Right atrium auricular region (tissue), 2 donors: ENCODE data around the gene SHLD2. TPM values are rescaled to one million over a fixed set of nuclear protein-coding genes. Genes with fewer than 3 reads are reported as not detected.
A peak's percentile ranks its signal among the peaks of the same experiment; 100 is the strongest.
"Not testable (repeated sequence)": the region's sequence is repeated elsewhere in the genome, so short reads cannot be mapped to it uniquely, and the experiment has no call there.

Source experiments
- DNase-seq: peaks from one replicate; pipeline ENCODE4 v3.0.0-alpha.2; 2019; ENCODE audit warnings: low spot score
- H3K27ac ChIP-seq, 2 donors: fragments of 200-600 bp; sonication (generic); 1 replicate in 1 of 2; 2 replicates in 1 of 2; pipeline ENCODE4 v1.5.1; 2016 to 2019
- H3K27me3 ChIP-seq, 2 donors: fragments of 200-600 bp; sonication (generic); one replicate each; pipeline versions ENCODE4 v1.5.1 to v1.6.0; 2017 to 2019
- H3K36me3 ChIP-seq: fragments of 200-600 bp; sonication (generic); one replicate; pipeline ENCODE4 v1.5.1; 2016
- H3K4me1 ChIP-seq, 2 donors: fragments of 200-600 bp; sonication (generic); one replicate each; pipeline versions ENCODE4 v1.5.1 to v1.6.0; 2017 to 2019
- H3K4me3 ChIP-seq, 2 donors: fragments of 200-600 bp; sonication (generic); 1 replicate in 1 of 2; 2 replicates in 1 of 2; pipeline ENCODE4 v1.5.1; 2017 to 2019; ENCODE audit warnings: mild to moderate bottlenecking in 1 of 2, moderate library complexity in 1 of 2
- H3K9me3 ChIP-seq, 2 donors: fragments of 200-600 bp; sonication (generic); one replicate each; pipeline ENCODE4 v1.5.1; 2019
- total RNA-seq, 2 donors: library from RNA; depleted of rRNA; stranded (reverse); fragments of >200 nt; gene quantifications; one replicate each; pipeline ENCODE4 v1.1.0, GENCODE V29; 2016

SHLD2 gene
- total RNA-seq, 2 donors from 2014 or later: 13.5 to 16.5 TPM

GRCh38 chr10:87149020-87149609 is 54.1 kb downstream of the SHLD2 start:
- H3K9me3 ChIP-seq, H3K4me1 ChIP-seq, H3K27ac ChIP-seq, DNase-seq, H3K4me3 ChIP-seq, H3K36me3 ChIP-seq, H3K27me3 ChIP-seq: not testable (repeated sequence)

- H3K4me3 ChIP-seq, H3K4me1 ChIP-seq, H3K27me3 ChIP-seq, H3K36me3 ChIP-seq, DNase-seq, H3K27ac ChIP-seq, H3K9me3 ChIP-seq: not testable (repeated sequence)
Measured at GRCh38 chr10:87151516-87151915, 56.5 kb downstream of the SHLD2 start.

- H3K4me1 ChIP-seq, H3K9me3 ChIP-seq: not testable (repeated sequence)
Measured at GRCh38 chr10:87156841-87157240, 61.8 kb downstream of the SHLD2 start.

GRCh38 chr10:87157821-87158220 is 62.8 kb downstream of the SHLD2 start:
- not testable (repeated sequence) for H3K36me3 ChIP-seq, H3K4me3 ChIP-seq, H3K9me3 ChIP-seq, H3K27me3 ChIP-seq, DNase-seq, H3K4me1 ChIP-seq, H3K27ac ChIP-seq

More at GRCh38 chr10:87156841-87157240, 61.8 kb downstream of the SHLD2 start:
- H3K27ac ChIP-seq, H3K27me3 ChIP-seq, H3K4me3 ChIP-seq, H3K36me3 ChIP-seq, DNase-seq: not testable (repeated sequence)

GRCh38 chr10:87162703-87163293 is 67.8 kb downstream of the SHLD2 start:
- H3K27me3 ChIP-seq, H3K9me3 ChIP-seq, H3K36me3 ChIP-seq, DNase-seq, H3K27ac ChIP-seq, H3K4me3 ChIP-seq, H3K4me1 ChIP-seq: not testable (repeated sequence)

- not testable (repeated sequence) for H3K4me1 ChIP-seq, H3K4me3 ChIP-seq, H3K36me3 ChIP-seq
Measured at GRCh38 chr10:87163414-87163813, 68.4 kb downstream of the SHLD2 start.

GRCh38 chr10:87169857-87170256 is 74.9 kb downstream of the SHLD2 start:
- H3K27me3 ChIP-seq, H3K27ac ChIP-seq, H3K4me3 ChIP-seq, DNase-seq, H3K4me1 ChIP-seq, H3K9me3 ChIP-seq, H3K36me3 ChIP-seq: not testable (repeated sequence)

More at GRCh38 chr10:87163414-87163813, 68.4 kb downstream of the SHLD2 start:
- H3K9me3 ChIP-seq, DNase-seq, H3K27ac ChIP-seq, H3K27me3 ChIP-seq: not testable (repeated sequence)

GRCh38 chr10:87170705-87171104 is 75.7 kb downstream of the SHLD2 start:
- DNase-seq, H3K4me3 ChIP-seq, H3K27ac ChIP-seq, H3K9me3 ChIP-seq, H3K4me1 ChIP-seq, H3K27me3 ChIP-seq, H3K36me3 ChIP-seq: not testable (repeated sequence)

- DNase-seq, H3K27ac ChIP-seq, H3K36me3 ChIP-seq, H3K9me3 ChIP-seq, H3K4me1 ChIP-seq, H3K27me3 ChIP-seq, H3K4me3 ChIP-seq: not testable (repeated sequence)
Measured at GRCh38 chr10:87171670-87172069, 76.7 kb downstream of the SHLD2 start.

- not testable (repeated sequence) for DNase-seq
Measured at GRCh38 chr10:87172178-87172577, 77.2 kb downstream of the SHLD2 start.

GRCh38 chr10:87177587-87177986 is 82.6 kb downstream of the SHLD2 start:
- not testable (repeated sequence) for H3K9me3 ChIP-seq, H3K4me3 ChIP-seq, H3K27ac ChIP-seq, H3K27me3 ChIP-seq, H3K4me1 ChIP-seq, DNase-seq, H3K36me3 ChIP-seq

More at GRCh38 chr10:87172178-87172577, 77.2 kb downstream of the SHLD2 start:
- not testable (repeated sequence) for H3K36me3 ChIP-seq, H3K27ac ChIP-seq, H3K9me3 ChIP-seq, H3K4me1 ChIP-seq, H3K4me3 ChIP-seq, H3K27me3 ChIP-seq

- H3K4me1 ChIP-seq, H3K27me3 ChIP-seq, H3K9me3 ChIP-seq, H3K27ac ChIP-seq, H3K4me3 ChIP-seq, DNase-seq: not testable (repeated sequence)
- H3K36me3 ChIP-seq: peaks cover 12% of the 10 kb centered on the region
Measured at GRCh38 chr10:87184421-87184820, 89.4 kb downstream of the SHLD2 start.

- H3K4me1 ChIP-seq, H3K4me3 ChIP-seq, H3K27me3 ChIP-seq, H3K9me3 ChIP-seq, DNase-seq, H3K27ac ChIP-seq: not testable (repeated sequence)
- H3K36me3 ChIP-seq: peaks cover 12% of the 10 kb centered on the region
Measured at GRCh38 chr10:87186016-87186415, 91.0 kb downstream of the SHLD2 start.

GRCh38 chr10:87187573-87187972 is 92.6 kb downstream of the SHLD2 start:
- peaks cover 12% of the 10 kb centered on the region for H3K36me3 ChIP-seq
- not testable (repeated sequence) for DNase-seq, H3K9me3 ChIP-seq, H3K27me3 ChIP-seq, H3K4me1 ChIP-seq, H3K4me3 ChIP-seq, H3K27ac ChIP-seq

GRCh38 chr10:87191841-87192240 is 96.8 kb downstream of the SHLD2 start:
- DNase-seq, H3K4me3 ChIP-seq, H3K27me3 ChIP-seq, H3K4me1 ChIP-seq, H3K9me3 ChIP-seq, H3K27ac ChIP-seq: not testable (repeated sequence)
- H3K36me3 ChIP-seq: peaks cover 12% of the 10 kb centered on the region

- H3K4me1 ChIP-seq, H3K27me3 ChIP-seq, H3K9me3 ChIP-seq, H3K36me3 ChIP-seq, H3K27ac ChIP-seq: not testable (repeated sequence)
- DNase-seq: peak; percentile 72
- peak overlapping the region in 1 of 2 donors; percentile 9 for H3K4me3 ChIP-seq
Measured at GRCh38 chr10:87200924-87201323, 105.9 kb downstream of the SHLD2 start.
